GM04503 (cell line): Measurements from ENCODE around the gene MGME1.

Experiments
- DNase-seq: peaks from one replicate; pipeline ENCODE4 v3.0.0-alpha.2; 2012; ENCODE audit warnings: low read depth

The MGME1 gene, protein sequence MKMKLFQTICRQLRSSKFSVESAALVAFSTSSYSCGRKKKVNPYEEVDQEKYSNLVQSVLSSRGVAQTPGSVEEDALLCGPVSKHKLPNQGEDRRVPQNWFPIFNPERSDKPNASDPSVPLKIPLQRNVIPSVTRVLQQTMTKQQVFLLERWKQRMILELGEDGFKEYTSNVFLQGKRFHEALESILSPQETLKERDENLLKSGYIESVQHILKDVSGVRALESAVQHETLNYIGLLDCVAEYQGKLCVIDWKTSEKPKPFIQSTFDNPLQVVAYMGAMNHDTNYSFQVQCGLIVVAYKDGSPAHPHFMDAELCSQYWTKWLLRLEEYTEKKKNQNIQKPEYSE

DNA sequence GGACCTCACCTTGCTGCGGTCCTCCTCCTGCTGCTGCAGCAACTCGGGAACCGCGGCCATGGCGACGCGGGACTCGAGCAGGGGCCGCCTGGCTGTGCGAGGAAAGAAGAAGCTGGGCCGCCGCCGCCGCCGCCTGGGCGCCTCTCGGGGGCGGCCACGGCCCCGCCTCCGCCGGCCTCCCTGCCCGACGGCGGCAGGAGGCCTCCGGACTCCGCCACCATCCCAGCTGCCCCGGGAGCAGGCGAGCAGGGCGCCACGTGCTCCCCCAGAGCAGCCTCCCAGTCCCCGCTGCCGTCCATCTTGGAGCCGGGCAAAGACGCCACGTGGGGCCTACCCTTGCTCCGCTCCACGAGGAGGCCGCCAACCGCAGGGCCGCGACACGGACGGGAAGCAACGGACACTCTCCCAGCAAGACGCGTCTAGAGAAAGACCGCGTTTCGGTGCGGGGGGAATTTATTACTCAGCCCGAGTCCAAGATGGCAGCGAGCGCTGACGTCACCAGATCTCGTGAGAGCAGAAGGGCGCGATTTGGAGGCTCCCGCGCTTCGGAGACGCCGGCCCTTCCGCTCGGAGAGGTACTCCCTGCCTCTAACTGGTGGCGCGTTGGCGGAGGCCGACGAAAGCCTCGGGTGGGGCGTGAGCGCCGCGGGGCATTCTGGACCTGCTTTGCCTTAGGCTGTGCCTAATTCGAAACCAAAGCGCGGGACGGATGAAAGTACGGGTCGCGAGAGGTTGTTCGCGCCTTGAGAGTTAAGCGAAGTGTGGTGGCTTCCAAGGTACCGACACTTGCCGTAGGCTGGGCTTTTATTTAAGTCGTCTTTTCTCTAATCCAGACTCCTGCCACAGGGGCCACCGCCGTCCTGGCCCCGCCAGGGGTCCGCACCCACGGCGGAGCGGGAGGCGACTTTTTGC, at the start of gene MGME1, which contains the start of gene SNX5:
Gene MGME1, plus strand, starts transcription at position 653 of the 912 bp plus-strand sequence. CDS start 842 bp downstream, outside the sequence.
Gene SNX5, minus strand, starts transcription at position 429 of the 912 bp plus-strand sequence. Its CDS starts 369 bp downstream, at position 60.
- DNase-seq = peak; percentile 95

DNA sequence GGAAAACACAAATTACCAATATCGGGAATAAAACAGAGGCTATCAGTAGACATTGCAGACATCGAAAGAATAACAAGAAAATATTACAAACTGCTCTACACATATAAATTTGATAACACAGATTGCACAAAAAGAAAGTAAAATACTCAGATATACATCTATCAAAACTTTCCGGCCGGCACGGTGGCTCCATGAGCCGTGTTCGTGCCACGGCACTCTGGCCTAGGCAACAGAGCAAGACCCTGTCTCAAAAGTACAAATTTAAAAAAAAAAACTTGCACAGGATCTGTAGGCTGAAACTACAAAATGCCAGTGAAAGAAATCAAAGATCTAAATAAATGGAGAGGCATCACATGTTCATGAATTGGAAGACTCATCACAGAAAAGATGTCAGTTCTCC, 49.7 kb upstream of the MGME1 start:
- no peak for DNase-seq

DNA sequence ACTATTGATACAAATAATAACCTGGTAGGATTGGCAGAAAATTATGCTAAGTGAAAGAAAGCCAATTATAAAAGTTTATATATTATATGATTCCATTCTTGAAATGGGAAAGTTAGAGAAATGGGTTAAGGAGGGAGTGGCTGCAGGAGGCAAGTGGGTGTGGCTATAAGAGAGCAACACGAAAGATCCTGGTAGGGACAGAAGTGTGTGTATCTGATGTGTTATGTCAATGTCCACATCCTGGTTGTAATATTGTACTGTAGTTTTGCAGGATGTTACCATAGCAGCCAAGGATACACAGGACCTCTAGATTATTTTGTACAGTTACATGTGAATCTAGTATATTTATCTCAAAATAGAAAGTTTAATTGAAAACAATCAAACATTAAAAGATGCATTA, 47.0 kb upstream of the MGME1 start:
- DNase-seq = no peak

DNA sequence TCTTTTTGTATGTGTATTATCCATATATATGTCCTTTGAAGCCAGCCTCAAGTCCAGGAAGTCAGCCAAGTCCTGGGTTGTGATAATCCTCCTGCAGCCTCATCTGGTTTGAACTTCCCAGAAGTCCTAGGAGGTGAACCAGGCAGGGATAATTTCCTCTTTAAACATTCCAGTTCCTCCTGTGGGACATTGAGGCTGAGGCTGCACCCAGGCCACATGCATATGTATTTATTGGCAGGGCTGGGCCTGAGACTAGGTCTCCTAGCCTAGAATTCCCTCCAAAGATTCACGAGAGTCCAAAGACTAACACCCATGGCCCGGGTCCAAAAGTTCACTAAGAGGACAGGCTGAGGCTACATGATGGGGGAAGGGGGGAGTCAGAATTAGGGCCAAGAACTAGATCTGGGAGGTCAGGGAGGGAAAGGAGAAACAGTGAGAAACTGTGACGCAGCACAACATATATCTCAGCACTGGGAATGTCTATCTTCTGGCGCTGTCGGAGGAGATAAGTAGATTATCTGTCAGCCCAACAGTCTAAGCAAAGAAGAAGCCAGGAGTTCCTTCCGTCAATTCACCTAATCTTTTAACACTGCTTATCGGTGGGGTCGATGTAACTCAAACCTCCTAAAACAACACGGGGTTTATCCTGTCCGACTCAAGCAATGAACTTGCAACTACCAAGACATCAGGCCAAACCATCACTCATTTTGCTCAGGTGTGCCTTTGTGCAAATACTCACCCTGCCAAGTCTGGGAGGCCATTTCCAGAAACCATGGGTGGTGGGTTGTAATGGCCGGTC, 43.5 kb upstream of the MGME1 start:
- no peak for DNase-seq

DNA sequence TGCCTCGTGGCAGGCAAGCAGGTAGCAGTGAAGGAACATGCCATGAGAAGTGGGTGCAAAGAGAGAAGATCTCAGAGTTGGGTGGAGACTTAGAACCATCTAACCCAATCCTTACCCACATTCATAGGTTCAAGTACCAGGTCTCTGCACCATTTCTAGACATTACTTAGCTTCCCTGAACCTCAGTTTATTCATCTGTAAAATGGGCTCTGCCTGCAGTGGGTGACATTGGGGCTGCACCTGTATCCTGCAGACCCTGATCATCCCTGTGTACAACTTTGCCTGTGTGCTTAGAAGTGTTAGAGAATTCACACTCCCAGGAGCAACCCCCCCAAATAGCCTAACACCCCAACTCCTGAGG, 42.9 kb upstream of the MGME1 start:
- DNase-seq = no peak

DNA sequence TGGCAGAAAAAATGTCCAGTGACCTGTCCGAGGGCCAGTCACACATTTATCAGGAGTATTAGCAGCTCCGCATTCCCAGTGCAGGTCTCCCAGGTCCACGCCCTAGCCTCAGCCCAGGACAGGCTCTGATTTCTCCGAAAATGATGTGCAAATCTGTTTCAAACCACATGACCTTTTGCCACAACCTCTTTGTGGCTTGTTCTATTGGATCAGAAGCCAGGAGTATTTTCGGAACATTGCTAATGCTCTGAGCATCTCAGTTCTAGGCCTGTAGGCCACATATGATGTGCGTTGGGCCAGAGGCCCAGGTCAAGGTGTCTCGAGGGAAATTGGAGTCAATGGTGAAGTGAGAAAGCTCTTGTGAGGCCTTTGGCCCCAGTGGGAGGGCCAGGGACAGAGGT, 40.6 kb upstream of the MGME1 start:
- DNase-seq = no peak

DNA sequence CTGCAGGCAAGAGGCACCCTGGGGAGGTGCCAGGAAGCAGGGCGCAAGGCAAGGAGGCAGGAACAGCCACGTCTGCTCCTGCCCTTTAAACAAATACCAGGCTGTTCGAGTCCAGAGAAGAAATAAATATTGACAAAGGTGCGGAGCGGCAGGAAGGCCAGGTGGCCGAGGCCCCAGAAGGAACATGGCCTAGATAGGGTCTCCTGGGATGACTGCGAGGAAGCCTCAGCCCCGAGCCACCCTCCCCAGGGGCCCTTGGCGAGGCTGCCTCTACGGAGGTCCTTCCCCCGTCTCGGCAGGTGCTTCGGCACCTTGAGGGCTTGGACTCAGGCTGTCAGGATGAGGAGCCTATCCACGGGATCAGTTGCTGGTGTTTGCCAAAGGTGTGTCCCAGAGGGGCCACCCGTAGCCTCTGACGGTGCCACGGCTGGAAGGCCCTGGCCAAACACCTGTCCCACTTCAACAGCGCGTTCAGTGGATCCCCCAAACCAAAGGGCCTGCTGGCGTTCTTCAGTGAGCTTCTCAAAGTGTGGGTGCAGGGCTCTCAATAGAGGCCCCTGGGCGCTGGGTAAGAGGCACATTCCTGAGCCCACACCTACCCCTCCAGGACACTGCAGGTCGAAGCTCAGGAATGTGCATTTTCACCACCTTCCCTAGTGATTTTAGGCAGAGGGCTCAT, 40.0 kb upstream of the MGME1 start:
- no peak for DNase-seq

DNA sequence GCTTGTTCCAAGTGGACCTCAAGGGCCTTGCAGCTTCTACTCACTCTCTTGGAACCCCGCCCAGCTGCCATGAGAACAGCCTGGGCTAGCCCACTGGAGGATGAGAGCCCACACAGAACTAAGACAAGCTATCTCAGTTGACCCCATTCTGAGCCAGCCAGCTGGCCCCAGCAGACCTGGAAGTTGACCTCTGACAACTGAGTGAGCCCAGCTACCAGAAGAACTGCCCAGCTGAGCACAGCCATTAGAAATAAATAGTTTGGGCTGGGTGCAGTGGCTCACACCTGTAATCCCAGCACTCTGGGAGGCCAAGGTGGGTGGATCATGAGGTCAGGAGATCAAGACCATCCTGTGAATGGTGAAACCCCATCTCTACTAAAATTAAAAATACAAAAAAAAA, 37.3 kb upstream of the MGME1 start:
- DNase-seq = no peak

DNA sequence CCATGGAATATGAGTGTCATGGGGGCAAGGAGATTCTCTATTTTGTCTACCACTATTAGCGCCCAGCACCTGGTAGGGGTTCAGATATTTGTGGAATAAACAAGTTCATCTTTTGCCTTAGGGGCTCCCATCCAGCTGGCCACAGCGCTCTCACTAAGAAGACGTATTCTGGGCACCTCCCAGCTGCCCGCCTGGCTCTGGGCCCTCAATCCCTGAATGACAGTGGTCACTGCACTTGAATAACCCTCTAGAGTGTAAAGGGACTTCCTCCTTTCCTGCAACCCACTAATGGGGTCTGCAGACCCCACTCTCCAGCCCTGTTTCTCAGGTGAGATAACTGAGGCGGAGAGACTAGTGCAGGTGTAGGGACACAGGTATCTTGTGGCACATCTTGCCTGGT, 36.4 kb upstream of the MGME1 start:
- DNase-seq = no peak

DNA sequence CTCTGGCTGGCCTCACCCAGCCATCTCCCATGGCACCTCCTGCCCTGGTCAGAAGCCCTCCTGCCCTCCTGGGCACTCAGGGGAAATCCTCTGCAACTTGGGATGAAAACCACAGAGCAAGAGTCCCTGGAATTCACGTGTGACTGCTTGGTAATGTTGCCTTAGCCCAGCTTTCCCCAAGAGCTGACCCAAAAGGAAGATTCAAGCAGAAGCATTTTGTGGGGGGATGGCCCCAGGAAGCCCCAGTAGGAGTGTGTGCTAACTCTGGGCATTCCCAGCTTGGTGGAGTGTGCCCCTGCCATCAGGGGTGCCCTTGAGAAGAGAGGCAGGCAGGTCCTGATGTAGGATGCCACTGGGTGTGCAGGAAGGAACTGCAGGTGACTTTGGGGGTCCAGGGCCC, 35.7 kb upstream of the MGME1 start:
- DNase-seq = no peak

DNA sequence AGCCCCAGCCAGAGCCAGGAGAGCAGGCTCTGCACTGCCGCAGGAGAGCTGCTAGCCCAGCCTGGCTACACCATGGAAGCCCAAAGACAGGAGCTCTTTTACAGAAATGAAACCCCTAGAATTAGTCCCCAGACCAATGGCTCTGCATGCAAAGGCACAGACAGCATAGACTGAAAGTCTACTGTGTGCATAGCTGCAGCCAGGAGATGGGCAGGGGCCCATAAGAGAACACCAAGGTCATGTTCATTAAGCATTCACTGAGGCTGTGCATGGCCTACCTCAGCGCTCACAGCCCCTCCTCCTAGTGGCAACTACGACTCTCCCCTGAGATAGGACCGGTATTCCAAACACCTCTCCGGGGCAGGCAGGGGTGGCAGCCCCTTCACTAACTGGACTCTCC, 35.1 kb upstream of the MGME1 start:
- DNase-seq = no peak

DNA sequence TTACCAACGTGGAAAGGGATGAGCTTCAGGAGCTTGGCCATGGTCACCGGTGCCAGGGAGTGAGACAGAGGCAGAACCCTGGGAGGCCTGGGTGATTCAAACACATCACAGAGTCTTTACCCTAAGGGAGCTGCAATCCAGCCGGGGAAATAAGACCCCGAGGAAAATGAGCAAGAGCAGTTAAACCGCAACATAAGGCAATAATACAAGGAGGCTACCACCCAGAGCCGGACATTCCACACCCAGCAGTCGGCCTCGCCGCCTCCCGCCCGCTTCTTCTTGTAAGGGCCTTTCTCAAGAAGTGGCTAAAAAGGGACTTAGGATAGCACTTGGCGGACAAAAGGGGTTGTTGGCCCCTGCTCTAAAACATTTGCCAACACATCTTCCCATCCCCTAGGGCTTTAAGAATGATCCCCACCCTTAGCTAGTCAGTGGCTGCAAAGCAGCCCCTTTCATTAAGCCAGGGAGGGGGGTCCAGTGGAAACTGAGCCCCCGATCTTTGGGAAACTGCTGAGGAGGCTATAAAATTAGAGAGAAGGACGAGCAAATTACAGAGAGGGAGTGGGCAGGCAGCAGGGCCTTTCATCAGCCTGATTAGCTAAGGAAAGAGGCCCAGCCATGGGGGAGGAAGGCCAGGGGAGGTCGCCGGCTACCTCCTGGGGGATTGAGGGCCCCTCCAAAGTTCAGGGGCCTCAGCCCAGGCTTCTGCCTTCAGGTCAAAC, 34.5 kb upstream of the MGME1 start:
- DNase-seq = no peak

DNA sequence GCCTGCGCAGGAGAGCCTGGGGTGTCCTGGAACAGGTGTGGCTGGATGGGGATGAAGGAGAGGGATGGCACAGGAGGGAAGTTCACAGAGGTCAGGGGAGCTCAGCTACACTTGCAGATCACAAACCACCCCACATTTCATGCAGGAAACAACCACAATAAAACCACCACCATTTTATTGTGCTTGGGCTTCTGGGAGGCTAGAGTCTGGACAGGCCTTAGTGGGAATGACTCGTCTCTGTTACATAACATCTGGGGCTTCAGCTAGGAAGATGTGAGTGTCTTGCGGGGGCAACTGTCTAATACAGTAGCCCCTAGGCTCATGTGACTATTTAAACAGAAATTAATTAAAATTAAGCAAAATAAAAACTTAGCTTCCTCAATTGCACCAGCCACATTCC, 33.6 kb upstream of the MGME1 start:
- DNase-seq = no peak

DNA sequence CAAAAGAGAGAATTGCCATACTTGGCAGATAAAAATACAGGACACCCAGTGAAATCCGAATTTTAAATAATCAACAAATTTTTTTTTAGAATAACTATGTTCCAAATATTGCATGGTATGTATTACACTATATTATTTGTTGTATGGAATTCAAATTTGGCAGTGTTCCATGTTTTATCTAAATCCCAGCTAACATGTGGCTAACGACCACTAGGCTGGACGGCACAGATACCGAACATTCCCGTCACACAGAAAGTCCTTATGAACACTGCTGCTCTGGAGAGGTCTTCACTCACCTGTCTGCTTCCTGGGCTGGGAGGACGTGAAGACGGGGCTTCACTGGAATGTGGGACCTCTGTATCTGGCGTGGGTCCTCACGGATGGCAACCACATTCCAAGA, 33.1 kb upstream of the MGME1 start:
- DNase-seq = no peak

DNA sequence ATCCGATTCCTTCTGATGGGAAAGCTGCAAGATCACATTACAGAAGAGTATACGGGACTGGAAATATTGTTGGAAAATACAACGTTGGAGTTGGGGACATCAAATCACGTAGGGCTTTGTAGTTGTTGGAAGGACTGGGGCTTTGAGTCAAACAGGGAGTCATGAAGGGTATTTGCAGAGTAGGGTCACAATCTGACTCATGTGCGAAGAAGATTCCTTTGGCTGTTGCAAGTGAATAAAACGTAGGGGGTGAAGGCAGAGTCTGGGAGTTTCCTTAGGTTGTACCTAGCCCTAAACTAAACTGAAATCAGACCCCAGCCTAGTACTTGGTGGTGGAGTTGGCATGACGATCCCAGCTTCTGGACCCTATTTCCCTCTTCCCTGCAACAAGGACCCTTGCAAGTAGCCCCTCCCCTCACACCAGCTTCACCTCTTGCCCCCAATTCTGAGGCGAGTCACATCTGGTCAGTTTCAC, 32.5 kb upstream of the MGME1 start:
- no peak for DNase-seq

DNA sequence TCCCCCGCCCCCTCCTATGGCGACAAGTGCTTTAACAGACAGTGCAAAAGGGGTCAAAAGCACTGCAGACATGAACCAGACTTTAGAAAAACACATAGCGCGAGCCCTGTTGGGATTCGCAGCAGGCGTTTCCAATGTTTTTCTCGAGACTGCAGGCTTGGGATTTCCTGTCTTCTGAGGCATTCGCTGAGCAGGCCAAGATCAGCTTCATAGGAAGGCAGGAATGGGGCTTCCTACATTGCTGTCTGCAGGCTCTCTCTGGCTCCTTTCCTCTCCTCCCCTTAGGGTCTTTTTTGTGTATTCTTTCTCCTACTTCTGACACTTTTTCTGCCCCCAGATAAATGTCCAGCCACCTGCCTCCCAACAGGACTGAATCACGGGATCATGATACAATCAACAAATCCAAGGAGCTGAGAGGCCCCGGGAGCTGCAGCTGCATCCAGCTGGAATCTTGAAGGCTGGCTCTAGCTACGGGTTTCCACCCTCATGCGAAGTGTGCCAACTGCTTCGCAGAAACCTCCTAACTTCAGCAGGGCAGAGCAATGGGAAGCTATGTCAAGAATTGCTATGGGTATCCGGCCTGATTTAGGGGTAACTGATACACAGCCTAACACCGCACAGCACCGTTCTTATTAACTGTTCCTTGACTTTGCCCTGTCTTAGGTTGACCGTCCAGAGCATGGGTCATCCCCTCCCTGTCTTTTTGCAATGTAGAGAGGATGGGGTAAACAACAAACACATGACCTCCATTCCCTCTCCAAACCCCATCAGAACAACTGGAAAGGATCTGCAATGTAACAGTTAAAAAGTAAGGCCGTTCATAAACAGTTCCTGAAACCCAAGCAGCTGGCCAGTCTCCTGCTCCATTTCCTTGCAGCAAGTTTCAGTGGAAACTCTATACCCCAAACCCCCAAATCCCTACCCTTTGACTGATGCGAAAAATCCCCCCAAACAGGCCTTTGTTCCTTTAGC, 31.8 kb upstream of the MGME1 start:
- no peak for DNase-seq

DNA sequence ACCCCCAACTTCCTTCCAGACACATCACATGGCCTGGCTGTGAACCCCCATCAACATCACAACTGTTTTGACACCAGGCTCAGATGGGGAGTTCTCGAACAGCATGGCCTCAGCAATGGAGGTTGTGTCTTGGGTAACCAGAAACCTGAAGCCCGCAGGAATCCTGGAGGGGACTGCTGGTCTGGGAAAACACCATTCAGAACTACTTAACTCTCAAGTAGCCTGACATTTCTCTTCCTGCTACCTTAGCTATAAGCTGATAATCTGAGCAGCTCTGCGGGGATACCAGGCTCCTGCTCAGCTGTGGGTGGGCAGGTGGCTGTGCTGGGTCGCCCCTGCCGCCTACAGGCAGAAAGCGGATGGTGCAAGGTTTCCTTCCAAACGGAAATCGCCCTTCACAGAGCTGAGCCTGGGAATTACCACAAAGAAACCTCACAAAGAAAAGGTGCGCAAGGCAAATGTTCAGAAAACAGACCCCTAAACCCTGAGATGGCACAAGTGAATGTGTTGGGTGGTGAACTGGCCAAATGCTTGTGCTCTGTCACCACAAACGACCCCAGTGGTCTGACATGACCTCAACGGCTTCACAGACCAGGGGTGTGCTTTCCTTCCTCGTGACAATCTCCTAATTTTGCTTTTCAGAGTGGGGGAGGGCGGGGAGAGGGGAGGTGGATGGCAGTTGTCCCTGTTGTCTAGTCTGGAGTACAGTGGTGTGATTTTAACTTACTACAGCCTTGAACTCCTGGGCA, 29.8 kb upstream of the MGME1 start:
- no peak for DNase-seq

DNA sequence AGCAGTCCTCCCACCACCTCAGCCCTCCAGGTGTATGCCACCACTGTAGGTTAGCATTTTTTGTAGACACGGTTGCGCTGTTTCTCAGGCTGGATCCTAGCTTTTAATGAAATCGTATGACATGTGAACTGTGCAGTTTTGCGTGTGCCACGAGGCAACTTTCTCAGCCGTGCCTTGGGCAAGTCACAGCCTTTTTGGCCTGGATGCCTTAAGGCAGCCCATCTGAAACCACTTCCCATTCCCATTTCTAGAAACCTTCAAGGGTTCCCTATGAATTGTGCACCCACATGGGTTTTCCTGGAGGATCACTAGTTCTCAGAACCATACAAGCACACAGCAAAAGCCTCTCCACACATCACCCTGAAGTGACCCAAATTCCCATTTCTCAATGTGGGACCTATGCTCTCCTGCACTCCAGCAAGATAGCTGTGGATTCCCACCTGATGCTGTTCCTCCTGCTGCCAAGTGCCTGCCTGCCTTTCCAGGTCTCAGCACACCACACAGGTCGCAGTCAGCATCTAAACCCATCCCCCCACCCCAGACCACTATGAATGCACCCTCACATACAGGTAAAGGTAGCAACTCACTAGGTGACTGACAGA, 29.1 kb upstream of the MGME1 start:
- DNase-seq = no peak
